ENCODE results near the gene OR2T1. TPM values are rescaled to one million over a fixed set of nuclear protein-coding genes. Genes with fewer than 3 reads are reported as not detected.

The OR2T1 gene
- not detected in 5 replicates for total RNA-seq (2022; extraction: Qiagen RNA extraction; ENCODE audit: low read depth)

GRCh38 chr1:248402748-248403147 is at the start of gene OR2T1:
TSS of gene OR2T1 (plus strand) at chr1:248403048. CDS start at chr1:248406148, 3,100 bp downstream.

DNA sequence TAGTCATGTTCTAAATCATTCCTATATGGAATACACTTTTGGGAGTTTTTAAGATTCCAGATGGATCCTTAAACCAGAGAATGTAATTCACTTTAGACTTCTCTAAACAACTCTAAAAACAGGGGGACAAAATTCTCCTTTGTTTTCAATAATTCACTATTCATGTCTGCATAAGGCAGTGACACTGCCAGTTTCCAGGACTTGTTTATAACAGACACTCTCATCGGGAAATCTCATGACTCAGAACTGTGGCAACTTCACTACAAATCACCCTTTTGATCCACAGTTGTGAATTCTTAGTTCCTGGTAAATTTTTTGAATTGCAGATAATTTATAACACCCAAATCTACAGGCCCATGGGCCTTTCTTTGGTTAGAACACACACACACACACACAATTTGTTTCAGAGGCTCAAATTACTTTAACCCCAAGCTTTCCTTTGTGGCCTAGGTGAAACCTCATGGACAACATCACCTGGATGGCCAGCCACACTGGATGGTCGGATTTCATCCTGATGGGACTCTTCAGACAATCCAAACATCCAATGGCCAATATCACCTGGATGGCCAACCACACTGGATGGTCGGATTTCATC is 41.6 kb upstream of the OR2T1 start, which contains the start of gene OR2T4:
TSS of gene OR2T4 (plus strand) at position 545 of the 595 bp plus-strand sequence. CDS start at position 545, 0 bp downstream.

GRCh38 chr1:248375446-248375845 is 27.4 kb upstream of the OR2T1 start, which contains the start of gene OR2T6:
TSS of gene OR2T6 (plus strand) at chr1:248375746. CDS start at chr1:248387609, 11,863 bp downstream.

GRCh38 chr1:248445399-248445798 is 42.6 kb downstream of the OR2T1 start, which contains the start of gene OR2T2:
TSS of gene OR2T2 (plus strand) at chr1:248445637. CDS start at chr1:248452798, 7,161 bp downstream.

Other genes starting within 250 kb of the OR2T1 start
- gene OR2M2, start 228.2 kb upstream of the OR2T1 start, total RNA-seq (2022; extraction: Qiagen RNA extraction; ENCODE audit: low read depth), result not detected in 5 replicates
- gene OR2M3, start 205.8 kb upstream of the OR2T1 start, total RNA-seq (2022; extraction: Qiagen RNA extraction; ENCODE audit: low read depth), result not detected in 5 replicates
- gene OR2M4, start 171.6 kb upstream of the OR2T1 start, total RNA-seq (2022; extraction: Qiagen RNA extraction; ENCODE audit: low read depth), result not detected in 5 replicates
- gene OR2T33, start 125.1 kb upstream of the OR2T1 start, total RNA-seq (2022; extraction: Qiagen RNA extraction; ENCODE audit: low read depth), result not detected in 5 replicates
- gene OR2T12, start 99.6 kb upstream of the OR2T1 start, total RNA-seq (2022; extraction: Qiagen RNA extraction; ENCODE audit: low read depth), result not detected in 5 replicates
- gene OR2M7, start 78.5 kb upstream of the OR2T1 start, total RNA-seq (2022; extraction: Qiagen RNA extraction; ENCODE audit: low read depth), result not detected in 5 replicates
- not detected in 5 replicates for gene OR14C36, start 54.3 kb upstream of the OR2T1 start, total RNA-seq (2022; extraction: Qiagen RNA extraction; ENCODE audit: low read depth)
- not detected in 5 replicates for gene OR2T4, start 41.4 kb upstream of the OR2T1 start, total RNA-seq (2022; extraction: Qiagen RNA extraction; ENCODE audit: low read depth)
- not detected in 5 replicates for gene OR2T6, start 27.3 kb upstream of the OR2T1 start, total RNA-seq (2022; extraction: Qiagen RNA extraction; ENCODE audit: low read depth)
- gene OR2T2, start 42.6 kb downstream of the OR2T1 start, total RNA-seq (2022; extraction: Qiagen RNA extraction; ENCODE audit: low read depth), result not detected in 5 replicates
- not detected in 5 replicates for gene OR2T3, start 70.3 kb downstream of the OR2T1 start, total RNA-seq (2022; extraction: Qiagen RNA extraction; ENCODE audit: low read depth)
- not detected in 5 replicates for gene OR2T5, start 85.5 kb downstream of the OR2T1 start, total RNA-seq (2022; extraction: Qiagen RNA extraction; ENCODE audit: low read depth)
- not detected in 5 replicates for gene OR2G6, start 105.0 kb downstream of the OR2T1 start, total RNA-seq (2022; extraction: Qiagen RNA extraction; ENCODE audit: low read depth)
- not detected in 5 replicates for gene OR2T29, start 159.7 kb downstream of the OR2T1 start, total RNA-seq (2022; extraction: Qiagen RNA extraction; ENCODE audit: low read depth)
- not detected in 5 replicates for gene OR2T34, start 171.7 kb downstream of the OR2T1 start, total RNA-seq (2022; extraction: Qiagen RNA extraction; ENCODE audit: low read depth)
- gene OR2T10, start 194.7 kb downstream of the OR2T1 start, total RNA-seq (2022; extraction: Qiagen RNA extraction; ENCODE audit: low read depth), result not detected in 5 replicates
- gene OR2T11, start 232.0 kb downstream of the OR2T1 start, total RNA-seq (2022; extraction: Qiagen RNA extraction; ENCODE audit: low read depth), result not detected in 5 replicates
- not detected in 5 replicates for gene OR2T35, start 242.2 kb downstream of the OR2T1 start, total RNA-seq (2022; extraction: Qiagen RNA extraction; ENCODE audit: low read depth)

Data from A549 treated with GW870086 at 1 μM for 4 hours (cell line).